Panc1 (cell line): ENCODE measurements around the gene ABCB6. TPM values are rescaled to one million over a fixed set of nuclear protein-coding genes. Genes with fewer than 3 reads are reported as not detected.

Experiments
- ATAC-seq: fragments of 200-7000 bp; cut with Tn5 transposase; 2 replicates; pipeline ENCODE4 v1.9.1; 2020; ENCODE audit warnings: mild to moderate bottlenecking, moderate library complexity
- BruUV-seq: library from RNA; stranded (reverse); fragments of 400-500 nt; replicated peaks from 2 replicates; lab custom pipeline; 2021; lab: Mats Ljungman, UMichigan
- CTCF ChIA-PET: fragments of 300-600 bp; sonication (Branson Sonifier 250); formaldehyde crosslinking; loops from one replicate; lab custom pipeline; 2022; ENCODE audit warnings: antibody characterized with exemption; lab: Charles Lee
- POLR2A ChIA-PET: fragments of 300-600 bp; sonication (Branson Sonifier 250); formaldehyde crosslinking; loops from one replicate; lab custom pipeline; 2022; ENCODE audit warnings: antibody characterized with exemption; lab: Charles Lee
- DNase-seq: peaks from one replicate; pipeline ENCODE4 v3.0.0-alpha.2; 2010; ENCODE audit warnings: low read depth, low spot score
- H3K27ac ChIP-seq: 2 replicates; pipeline ENCODE4 v1.5.1; 2011; ENCODE audit warnings: mild to moderate bottlenecking, low read length, inconsistent platforms
- H3K27me3 ChIP-seq: fragments of 200-500 bp; sonication (Bioruptor generic); 2 replicates; pipeline ENCODE4 v1.6.0; 2014; ENCODE audit warnings: low read length, inconsistent platforms; ENCODE audit not compliant: control insufficient read depth, insufficient read depth
- H3K36me3 ChIP-seq: fragments of 200-500 bp; sonication (Bioruptor generic); 2 replicates; pipeline ENCODE4 v1.5.1; 2014; ENCODE audit warnings: inconsistent platforms, mild to moderate bottlenecking, low read length, moderate library complexity; ENCODE audit not compliant: control insufficient read depth, insufficient read depth
- H3K4me1 ChIP-seq: 2 replicates; pipeline ENCODE4 v1.5.1; 2011; ENCODE audit warnings: inconsistent platforms, mild to moderate bottlenecking, low read length, moderate library complexity; ENCODE audit not compliant: control insufficient read depth, insufficient read depth
- H3K4me3 ChIP-seq, 2 experiments: 2 replicates each; pipeline ENCODE4 v1.5.1; 2011 to 2012; ENCODE audit warnings: low read depth in 2 of 2, low read length in 2 of 2, mild to moderate bottlenecking in 2 of 2, inconsistent platforms in 1 of 2, moderate library complexity in 1 of 2
- H3K9me3 ChIP-seq: fragments of 200-500 bp; sonication (Bioruptor generic); 2 replicates; pipeline ENCODE4 v1.5.1; 2014; ENCODE audit warnings: low read depth, mild to moderate bottlenecking, inconsistent platforms, low read length, moderate library complexity; ENCODE audit not compliant: control insufficient read depth, insufficient read depth
- CTCF ChIP-seq: fragments of 450-650 bp; IDR thresholded peaks from 2 replicates; pipeline ENCODE4 v1.5.1; 2017; ENCODE audit warnings: mild to moderate bottlenecking
- POLR2AphosphoS5 ChIP-seq: IDR thresholded peaks from 2 replicates; pipeline ENCODE4 v1.6.1; 2012; ENCODE audit warnings: mild to moderate bottlenecking, low read depth, low read length, moderate library complexity
- REST ChIP-seq, 2 experiments: IDR thresholded peaks; 2 replicates each; pipeline ENCODE4 v1.6.1; 2011 to 2012; ENCODE audit warnings: low read depth in 2 of 2, control low read depth in 1 of 2, low read length in 1 of 2, mild to moderate bottlenecking in 1 of 2, moderate library complexity in 1 of 2; ENCODE audit not compliant: insufficient read depth in 1 of 2
- SIN3A ChIP-seq: IDR thresholded peaks from 2 replicates; pipeline ENCODE4 v1.6.1; 2012; ENCODE audit warnings: low read depth, mild to moderate bottlenecking, low read length, moderate library complexity, borderline replicate concordance; ENCODE audit not compliant: insufficient read depth
- TCF7L2 ChIP-seq: IDR thresholded peaks from 2 replicates; pipeline ENCODE4 v1.6.1; 2011; ENCODE audit warnings: mild to moderate bottlenecking, low read depth, low read length, inconsistent platforms
- in situ Hi-C: cut with HindIII; loops from 2 replicates; pipeline ENCODE4 v1.10.0; 2016; ENCODE audit warnings: low sequenced_read_pairs, low pct_unique_long_range_greater_than_20kb
- intact Hi-C: fragments of 100-400 bp; cut with micrococcal nuclease; formaldehyde crosslinking; loops from one replicate; pipeline ENCODE4 v1.10.0; 2022; ENCODE audit not compliant: unreplicated experiment
- total RNA-seq: library from RNA; stranded (reverse); gene quantifications from one replicate; pipeline ENCODE4 v1.2.1, GENCODE V29; 2021; ENCODE audit not compliant: unreplicated experiment

Gene ABCB6
- total RNA-seq, 1 experiment from 2014 or later: 19.0 TPM

GRCh38 chr2:219168526-219168925, 50.2 kb downstream of the ABCB6 start:
- Histone ChIP-seq H3K9me3 (no peaks in the 10 kb centered on the region), H3K36me3 (no peaks in the 10 kb centered on the region), H3K4me3 (no peak overlapping the region), H3K27ac (no peak overlapping the region), H3K4me1 (no peaks in the 10 kb centered on the region), H3K27me3 (no peaks in the 10 kb centered on the region)
- in situ Hi-C loops: no loop called here
- ATAC-seq (no peak), DNase-seq (no peak)
- CTCF ChIA-PET: no interaction called here
- POLR2A ChIA-PET: no interaction called here
- no TSS peak for BruUV-seq
- TF ChIP-seq POLR2AphosphoS5 (no peak), CTCF (no peak), SIN3A (no peak), TCF7L2 (no peak), REST (IDR thresholded peaks at IDR 0.05; ENCODE audit: insufficient read depth in 1 of 2, low read depth in 2 of 2, low read length in 1 of 2) (no peak)
- intact Hi-C loops: loop anchor here (10.0 kb wide), 1 partner anchor 46 kb away; the partner anchor contains the start of gene ABCB6

GRCh38 chr2:219167997-219168396, 50.8 kb downstream of the ABCB6 start:
- ATAC-seq (no peak), DNase-seq (no peak)
- in situ Hi-C loops (no loop called here), intact Hi-C loops (loop anchor here (10.0 kb wide), 1 partner anchor 47 kb away; the partner anchor contains the start of gene ABCB6)
- CTCF ChIA-PET: no interaction called here
- Histone ChIP-seq H3K27ac (no peak overlapping the region), H3K27me3 (no peaks in the 10 kb centered on the region), H3K36me3 (no peaks in the 10 kb centered on the region), H3K4me1 (no peaks in the 10 kb centered on the region), H3K9me3 (no peaks in the 10 kb centered on the region), H3K4me3 (no peak overlapping the region)
- TF ChIP-seq TCF7L2 (no peak), SIN3A (no peak), REST (IDR thresholded peaks at IDR 0.05; ENCODE audit: insufficient read depth in 1 of 2, low read depth in 2 of 2, low read length in 1 of 2) (no peak), POLR2AphosphoS5 (no peak), CTCF (no peak)
- POLR2A ChIA-PET: no interaction called here
- BruUV-seq: no TSS peak
